ENCODE results near the gene IFNGR1.
"Not testable (repeated sequence)": the region's sequence is repeated elsewhere in the genome, so short reads cannot be mapped to it uniquely, and the experiment has no call there.

IFNGR1 gene

DNA sequence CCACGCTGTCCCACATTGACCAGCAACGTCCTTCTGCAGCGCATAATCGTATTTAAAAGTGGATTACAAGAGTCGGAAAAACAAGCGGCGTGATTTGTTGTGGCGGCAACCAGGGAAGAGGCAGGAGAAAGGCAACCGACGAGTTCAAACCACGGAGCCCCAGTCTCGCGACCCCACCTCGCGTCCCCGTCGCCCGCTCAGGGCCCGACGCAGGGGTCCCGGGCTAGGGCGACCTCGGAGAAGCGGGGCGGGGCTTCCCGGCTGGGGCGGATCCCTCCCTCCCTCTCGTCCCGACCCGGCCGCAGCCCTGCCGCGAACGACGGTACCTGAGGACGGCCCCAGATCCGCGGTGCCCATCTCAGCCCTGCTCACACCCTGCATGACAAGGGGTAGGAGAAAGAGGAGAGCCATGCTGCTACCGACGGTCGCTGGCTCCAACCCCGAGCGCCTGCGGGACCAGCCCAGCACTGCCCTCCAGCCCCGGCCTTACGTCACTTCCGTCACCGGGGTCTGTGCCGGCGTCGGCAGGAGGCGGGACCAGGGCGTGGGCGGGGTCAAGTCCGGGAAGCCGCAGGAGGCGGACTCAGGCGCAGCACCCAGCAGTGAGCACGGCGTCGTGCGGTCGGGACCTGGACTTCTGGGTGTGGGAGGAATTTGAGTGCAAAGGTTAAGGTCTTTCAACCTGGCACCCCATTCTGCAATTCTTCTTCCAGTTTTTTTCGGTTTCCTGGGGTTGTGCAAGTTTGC lies at the start of gene IFNGR1:
Gene IFNGR1 (minus strand): TSS at position 469 of the 747 bp plus-strand sequence. CDS start 58 bp downstream, at position 411.
- peak; percentile 96 for DNase-seq

DNA sequence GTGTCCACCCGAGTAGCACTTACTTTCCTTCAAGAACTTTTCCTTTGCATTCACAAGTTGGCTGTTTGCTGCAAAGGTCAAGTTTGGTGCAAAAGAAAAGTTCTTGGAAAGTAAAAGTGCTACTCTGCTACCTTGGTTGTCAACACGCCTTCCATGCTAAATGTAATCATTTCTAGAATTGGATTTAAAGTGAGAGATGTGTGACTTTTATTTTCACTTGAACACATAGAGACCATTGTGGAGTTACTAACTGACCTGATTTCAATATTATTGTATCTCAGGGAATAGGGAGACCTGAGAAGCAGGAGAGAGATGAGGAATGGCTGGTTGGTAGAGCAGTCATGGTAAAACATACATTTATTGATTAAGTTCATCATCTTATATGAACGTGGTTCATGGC lies 49.7 kb upstream of the IFNGR1 start:
- DNase-seq: no peak

DNA sequence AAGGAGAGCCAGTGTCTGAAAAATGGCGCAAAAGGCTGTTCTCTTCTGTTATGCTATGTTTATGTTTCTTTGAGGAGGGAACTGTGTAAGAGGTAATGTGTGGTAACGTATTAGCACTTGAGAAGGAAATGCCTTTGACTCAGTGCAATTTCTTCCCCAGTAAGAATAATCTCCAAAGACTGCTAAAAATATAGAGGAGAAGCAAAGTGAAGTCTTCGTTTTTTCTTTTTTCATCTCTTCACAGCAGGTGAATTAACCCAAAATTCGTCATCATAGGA lies 47.1 kb upstream of the IFNGR1 start:
- DNase-seq: no peak

DNA sequence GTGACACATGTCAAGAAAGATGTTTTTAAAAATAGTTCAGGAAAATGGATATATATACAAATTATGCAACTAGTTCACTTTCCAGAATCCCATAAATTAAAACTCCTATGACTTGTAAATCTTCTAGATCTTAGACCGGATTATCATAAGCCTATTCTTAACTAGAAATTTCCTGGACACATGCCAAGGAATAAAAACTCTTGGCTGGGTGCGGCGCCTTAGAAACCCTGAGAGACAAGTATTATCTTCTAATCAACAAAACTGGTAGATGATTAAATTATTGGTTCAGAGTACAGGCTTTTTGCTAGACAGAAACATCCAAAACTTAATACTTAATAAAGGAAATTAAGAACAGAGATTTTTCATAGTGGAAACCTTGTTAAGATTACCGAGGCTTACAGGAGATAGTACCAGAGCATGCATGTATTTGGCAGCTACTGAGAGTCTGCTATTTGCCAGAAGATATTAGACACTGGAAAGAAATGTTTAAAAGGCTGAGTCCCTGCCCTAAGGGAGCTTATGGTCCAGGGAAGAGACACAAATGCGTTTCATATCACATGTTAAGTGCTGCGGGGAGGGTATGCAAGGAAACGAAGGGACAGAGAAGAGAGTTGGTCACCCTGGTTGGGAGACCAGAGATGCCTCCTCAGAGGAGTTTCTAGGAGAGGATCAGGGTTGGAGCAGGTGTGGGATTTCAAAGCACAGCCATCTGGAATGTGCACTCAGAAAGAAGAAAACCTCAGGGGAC lies 46.5 kb upstream of the IFNGR1 start:
- DNase-seq: no peak

- no peak for DNase-seq
These were observed 45.3 kb upstream of the IFNGR1 start for GRCh38 chr6:137264311-137265075.

- no peak for DNase-seq
These were observed 42.6 kb upstream of the IFNGR1 start for GRCh38 chr6:137261761-137262160.

- DNase-seq: no peak
These were observed 42.2 kb upstream of the IFNGR1 start for GRCh38 chr6:137261361-137261760.

DNA sequence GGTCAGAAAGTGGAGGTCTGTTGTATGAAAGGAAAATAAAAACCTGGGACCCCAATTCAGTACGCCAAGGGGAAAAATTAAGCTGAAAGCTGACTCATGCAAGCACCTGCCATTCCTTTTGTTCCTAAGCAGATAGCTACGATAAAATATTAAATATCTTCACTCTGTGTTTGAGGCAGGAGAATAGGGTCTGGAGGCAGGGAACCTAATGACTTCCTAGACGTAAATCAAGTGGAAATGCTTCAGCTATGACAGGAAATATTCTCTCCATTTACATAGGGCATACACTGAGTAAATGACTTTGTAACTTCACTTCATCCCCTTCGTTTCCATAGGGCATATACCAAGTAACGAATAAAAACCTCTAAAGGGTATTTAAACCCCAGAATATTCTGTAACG lies 41.0 kb upstream of the IFNGR1 start:
- DNase-seq: no peak

DNA sequence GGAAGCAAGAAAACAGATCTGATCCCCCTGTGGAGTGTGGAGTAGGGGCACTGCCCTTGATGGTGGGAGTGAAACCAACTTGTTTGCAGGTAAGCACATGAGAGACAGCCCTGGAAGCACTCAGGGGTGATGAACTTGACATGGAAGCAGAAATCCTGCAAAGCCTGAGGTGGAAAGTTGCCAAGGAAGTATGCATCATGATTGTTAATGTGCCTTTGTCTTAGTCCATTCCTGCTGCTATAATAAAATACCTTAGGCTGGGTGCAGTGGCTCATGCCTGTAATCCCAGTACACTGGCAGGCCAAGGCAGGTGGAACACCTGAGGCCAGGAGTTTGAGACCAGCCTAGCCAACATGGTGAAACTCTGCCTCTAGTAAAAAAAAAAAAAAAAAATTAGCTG lies 40.2 kb upstream of the IFNGR1 start:
- DNase-seq: no peak

DNA sequence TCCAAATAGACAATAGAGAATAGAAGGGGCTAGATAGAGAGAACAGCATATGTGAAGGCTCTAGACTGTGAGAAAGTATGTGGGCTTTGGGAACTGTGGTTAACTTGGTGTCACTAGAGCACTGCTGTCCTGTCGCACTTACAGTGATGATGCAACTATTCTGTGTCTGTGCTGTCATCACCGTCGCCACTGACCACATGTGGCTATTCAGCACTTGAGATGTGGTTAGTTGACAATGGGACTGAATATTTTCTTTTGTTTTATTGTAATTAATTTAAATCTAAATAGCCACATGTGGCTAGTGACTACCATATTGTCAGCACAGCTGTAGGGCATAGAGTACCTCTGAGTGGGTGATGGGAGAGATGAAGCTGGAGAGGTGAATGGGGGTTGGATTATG lies 39.0 kb upstream of the IFNGR1 start:
- no peak for DNase-seq

GRCh38 chr6:137256350-137257103 lies 37.3 kb upstream of the IFNGR1 start:
- no peak for DNase-seq

DNA sequence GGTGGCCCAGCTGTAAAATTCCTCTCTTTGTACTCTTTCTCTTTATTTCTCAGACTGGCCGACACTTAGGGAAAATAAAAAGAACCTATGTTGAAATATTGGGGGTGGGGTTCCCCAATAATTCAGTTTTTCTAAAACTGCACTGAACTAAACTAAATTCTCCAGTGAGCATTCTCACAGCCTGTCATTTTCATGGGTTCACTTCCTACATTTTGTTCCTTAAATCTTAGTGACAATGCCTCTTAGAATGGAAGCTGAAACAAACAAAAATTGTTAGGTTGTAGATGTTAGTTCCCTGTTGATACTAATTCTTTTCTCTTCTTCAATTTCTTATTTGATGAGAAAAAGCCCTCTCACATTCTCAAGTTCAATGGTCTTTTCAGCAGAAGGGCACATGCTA lies 35.8 kb upstream of the IFNGR1 start:
- DNase-seq: no peak

DNA sequence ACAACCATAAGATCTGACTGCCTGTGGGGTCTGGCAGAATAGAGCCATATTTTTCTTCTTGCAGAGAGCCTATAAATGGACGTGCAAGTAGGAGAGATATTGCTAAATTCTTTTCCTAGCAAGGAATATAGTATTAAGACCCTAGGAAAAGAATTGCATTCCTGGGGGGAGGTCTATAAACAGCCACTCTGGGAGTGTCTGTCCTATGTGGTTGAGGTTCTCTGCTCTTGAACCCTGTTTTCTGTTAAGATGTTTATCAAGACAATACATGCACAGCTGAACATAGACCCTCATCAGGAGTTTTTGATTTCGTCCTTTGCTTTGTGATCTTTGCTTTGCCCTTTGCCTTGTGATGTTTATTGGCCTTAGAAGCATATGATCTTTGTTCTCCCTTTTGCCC lies 35.2 kb upstream of the IFNGR1 start:
- DNase-seq: not testable (repeated sequence)

GRCh38 chr6:137248702-137249101 lies 29.5 kb upstream of the IFNGR1 start:
- no peak for DNase-seq

DNA sequence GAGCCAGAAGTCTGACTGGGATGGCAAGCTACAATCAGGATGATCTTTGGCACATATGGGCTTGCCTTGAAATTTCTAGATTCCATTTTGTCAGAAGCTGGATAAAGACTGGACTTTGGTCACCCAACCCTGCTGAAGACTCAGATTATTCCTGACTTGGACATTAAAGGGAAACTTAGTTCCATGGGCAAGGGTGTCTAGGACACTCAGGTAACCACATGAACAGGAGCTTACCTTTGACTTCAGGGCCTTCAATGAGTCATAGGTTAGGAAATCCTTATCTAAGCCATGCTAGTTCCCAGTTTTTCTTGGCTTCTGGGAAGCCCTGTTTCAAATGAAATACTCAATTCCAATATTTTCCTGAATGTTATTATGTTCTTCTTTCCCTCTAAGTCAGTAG lies 28.5 kb upstream of the IFNGR1 start:
- DNase-seq: no peak

GRCh38 chr6:137246791-137247202 lies 27.6 kb upstream of the IFNGR1 start:
- no peak for DNase-seq

- no peak for DNase-seq
These were observed 27.0 kb upstream of the IFNGR1 start for GRCh38 chr6:137246164-137246563.

GRCh38 chr6:137241481-137242038 lies 22.4 kb upstream of the IFNGR1 start:
- no peak for DNase-seq

GRCh38 chr6:137240168-137240567 lies 21.0 kb upstream of the IFNGR1 start:
- DNase-seq: no peak

GRCh38 chr6:137237413-137238170 lies 18.4 kb upstream of the IFNGR1 start:
- DNase-seq: no peak

- no peak for DNase-seq
These were observed 17.6 kb upstream of the IFNGR1 start for GRCh38 chr6:137236581-137237355.
